HG03066 (cell line): ENCODE measurements around the gene PDE9A.
"Not testable (repeated sequence)": the region's sequence is repeated elsewhere in the genome, so short reads cannot be mapped to it uniquely, and the experiment has no call there.

Experiments
- ATAC-seq: cut with Tn5 transposase; IDR thresholded peaks from one replicate; pipeline ENCODE4 v1.9.1; 2021; ENCODE audit warnings: low read depth; ENCODE audit not compliant: unreplicated experiment

The PDE9A gene

GRCh38 chr21:42812528-42813241 is 159.3 kb downstream of the PDE9A start:
- not testable (repeated sequence) for ATAC-seq

GRCh38 chr21:42815217-42815616 is 161.8 kb downstream of the PDE9A start:
- no peak for ATAC-seq

GRCh38 chr21:42818328-42818749 is 164.9 kb downstream of the PDE9A start:
- ATAC-seq, result no peak

- ATAC-seq, result no peak
These were observed 166.6 kb downstream of the PDE9A start for GRCh38 chr21:42819861-42820615.

GRCh38 chr21:42820616-42821465 is 167.4 kb downstream of the PDE9A start:
- ATAC-seq, result no peak
